ENCODE measurements around the gene ZNF621. TPM values are rescaled to one million over a fixed set of nuclear protein-coding genes. Genes with fewer than 3 reads are reported as not detected.

Gene ZNF621
- total RNA-seq (2022; extraction: Qiagen RNA extraction; ENCODE audit: low read depth): 5.7 to 6.9 TPM (median 6.7 TPM) in 5 replicates

DNA sequence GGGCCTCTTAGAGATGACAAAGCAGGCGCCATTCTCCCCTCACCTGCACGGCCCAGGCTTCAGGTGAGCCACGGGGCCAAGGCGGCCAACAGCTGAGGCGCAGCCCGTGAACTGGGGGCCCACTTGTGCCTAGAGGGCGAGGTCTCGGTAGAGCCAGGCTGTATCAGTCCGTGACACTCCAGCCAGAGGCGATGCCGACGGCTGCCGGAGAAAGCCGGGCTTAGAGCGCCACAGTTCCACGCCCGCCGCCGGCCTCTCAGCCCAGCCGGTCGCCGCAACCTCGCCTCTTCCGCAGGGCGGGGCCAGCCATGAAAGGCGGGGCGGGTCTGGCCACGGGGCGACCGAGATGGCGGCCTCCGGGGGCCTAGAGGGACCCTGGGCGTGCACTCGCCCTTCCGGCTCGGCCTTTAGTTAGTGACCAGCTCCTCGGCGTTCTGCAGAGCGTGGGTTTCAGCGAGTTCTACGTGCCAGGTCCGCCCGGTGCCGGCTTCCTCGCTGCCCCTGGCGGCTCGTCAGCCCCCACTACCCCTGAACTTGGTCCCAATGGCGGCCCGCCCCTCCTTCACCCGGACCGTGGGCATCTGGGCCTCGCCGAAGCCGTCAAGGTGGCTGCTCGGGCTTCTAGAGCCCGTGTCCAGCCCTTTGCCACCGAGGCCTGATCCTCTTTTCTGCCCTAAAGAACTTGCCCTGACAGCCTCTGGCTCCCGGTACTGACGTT is at the start of gene ZNF621:
Gene ZNF621 (plus strand): TSS at position 393 of the 718 bp plus-strand sequence. CDS start 881 bp downstream, outside the sequence.

GRCh38 chr3:40476478-40477470 is 48.0 kb upstream of the ZNF621 start, which contains the start of gene ZNF619:
Gene ZNF619, plus strand, starts transcription at chr3:40477122. Its CDS starts 858 bp downstream, at chr3:40477980.

DNA sequence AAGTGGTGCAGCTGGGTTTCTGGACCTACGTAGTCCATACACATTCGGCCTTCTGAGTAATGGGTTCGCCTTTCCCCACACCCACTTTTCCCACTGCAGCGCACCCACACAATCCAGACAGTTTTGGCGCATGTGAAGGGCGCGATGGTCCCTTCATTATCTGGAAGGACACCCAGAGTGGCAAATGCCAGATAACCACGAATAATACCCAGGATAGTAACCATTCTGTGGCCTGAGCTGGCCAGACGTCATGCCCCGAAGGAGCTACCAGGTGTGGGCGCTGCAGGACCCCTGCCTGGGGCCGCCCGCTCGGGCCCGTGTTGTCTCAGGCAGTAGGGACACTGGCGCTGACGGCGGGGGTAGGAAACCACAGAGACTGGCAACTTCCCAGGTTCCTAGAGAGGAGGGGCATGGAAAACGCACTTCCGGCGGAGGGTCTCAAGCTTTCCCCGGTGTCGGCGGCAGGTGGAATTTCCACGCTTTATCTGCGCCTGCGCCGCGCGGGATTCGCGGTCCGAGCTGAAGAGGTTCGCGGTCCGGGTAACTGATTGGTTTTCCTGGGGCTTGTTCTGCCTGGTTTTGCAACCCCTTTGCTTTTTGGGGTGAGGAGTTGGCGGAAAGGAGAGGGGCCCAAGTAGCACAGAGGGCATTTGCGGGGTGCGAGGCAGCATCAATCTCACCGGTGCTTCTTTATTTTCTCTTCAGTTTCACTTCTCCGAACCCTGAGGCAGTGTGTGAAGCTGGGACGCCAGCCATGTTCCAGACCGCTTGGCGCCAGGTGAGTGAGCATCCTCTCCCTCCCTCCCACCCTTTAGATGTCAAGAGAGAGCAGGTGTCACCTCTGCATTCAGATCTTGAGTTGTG is 18.9 kb upstream of the ZNF621 start, which contains the start of gene ZNF620:
Gene ZNF620 (plus strand): TSS at position 441 of the 864 bp plus-strand sequence. CDS start 314 bp downstream, at position 755.

Other genes with a start within 250 kb of the ZNF621 start
- gene EIF1B, start 215.3 kb upstream of the ZNF621 start, total RNA-seq (2022; extraction: Qiagen RNA extraction; ENCODE audit: low read depth): 50.7 to 59.8 TPM (median 56.8 TPM) in 5 replicates
- 0.05 to 0.10 TPM in 2 of 5 replicates, not detected in the others for gene ENTPD3, start 137.8 kb upstream of the ZNF621 start, total RNA-seq (2022; extraction: Qiagen RNA extraction; ENCODE audit: low read depth)
- gene RPL14, start 67.6 kb upstream of the ZNF621 start, total RNA-seq (2022; extraction: Qiagen RNA extraction; ENCODE audit: low read depth): 718 to 807 TPM (median 726 TPM) in 5 replicates
- gene ZNF619, start 47.8 kb upstream of the ZNF621 start, total RNA-seq (2022; extraction: Qiagen RNA extraction; ENCODE audit: low read depth): 1.3 to 2.4 TPM (median 2.0 TPM) in 5 replicates
- 1.0 to 2.0 TPM (median 1.4 TPM) in 5 replicates for gene ZNF620, start 18.9 kb upstream of the ZNF621 start, total RNA-seq (2022; extraction: Qiagen RNA extraction; ENCODE audit: low read depth)